GM19452 (cell line): Measurements from ENCODE around the gene RANBP10.
"Not testable (repeated sequence)": the region's sequence is repeated elsewhere in the genome, so short reads cannot be mapped to it uniquely, and the experiment has no call there.

Source experiments
- ATAC-seq: cut with Tn5 transposase; IDR thresholded peaks from one replicate; pipeline ENCODE4 v1.9.1; 2021; ENCODE audit not compliant: unreplicated experiment

RANBP10 gene

GRCh38 chr16:67780847-67781564 is 25.4 kb downstream of the RANBP10 start:
- ATAC-seq = no peak

- no peak for ATAC-seq
Observed at GRCh38 chr16:67779256-67780014, 26.9 kb downstream of the RANBP10 start.

GRCh38 chr16:67775273-67775672 is 31.1 kb downstream of the RANBP10 start:
- ATAC-seq = no peak

DNA sequence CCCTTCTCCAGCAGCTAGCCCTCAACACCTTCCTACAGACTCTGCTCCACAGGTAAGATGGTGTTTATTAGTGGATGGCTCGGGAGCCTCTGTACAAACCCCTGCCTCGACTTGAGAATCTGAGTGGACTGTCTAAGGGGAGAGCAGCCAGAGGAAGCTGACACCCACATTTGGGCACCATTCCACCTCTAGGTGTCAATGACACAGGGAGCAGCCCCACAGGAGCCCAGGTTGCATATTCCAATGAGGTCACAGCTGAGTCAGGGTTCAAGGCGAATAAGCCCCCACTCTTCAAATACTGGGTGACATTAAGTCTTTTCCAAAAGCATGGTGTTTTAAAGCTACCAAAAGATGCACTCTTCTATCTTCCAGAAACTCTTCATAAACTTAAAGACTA is 31.9 kb downstream of the RANBP10 start:
- ATAC-seq = no peak

- no peak for ATAC-seq
Observed at GRCh38 chr16:67773569-67774456, 32.5 kb downstream of the RANBP10 start.

- ATAC-seq = no peak
Observed at GRCh38 chr16:67773099-67773498, 33.3 kb downstream of the RANBP10 start.

DNA sequence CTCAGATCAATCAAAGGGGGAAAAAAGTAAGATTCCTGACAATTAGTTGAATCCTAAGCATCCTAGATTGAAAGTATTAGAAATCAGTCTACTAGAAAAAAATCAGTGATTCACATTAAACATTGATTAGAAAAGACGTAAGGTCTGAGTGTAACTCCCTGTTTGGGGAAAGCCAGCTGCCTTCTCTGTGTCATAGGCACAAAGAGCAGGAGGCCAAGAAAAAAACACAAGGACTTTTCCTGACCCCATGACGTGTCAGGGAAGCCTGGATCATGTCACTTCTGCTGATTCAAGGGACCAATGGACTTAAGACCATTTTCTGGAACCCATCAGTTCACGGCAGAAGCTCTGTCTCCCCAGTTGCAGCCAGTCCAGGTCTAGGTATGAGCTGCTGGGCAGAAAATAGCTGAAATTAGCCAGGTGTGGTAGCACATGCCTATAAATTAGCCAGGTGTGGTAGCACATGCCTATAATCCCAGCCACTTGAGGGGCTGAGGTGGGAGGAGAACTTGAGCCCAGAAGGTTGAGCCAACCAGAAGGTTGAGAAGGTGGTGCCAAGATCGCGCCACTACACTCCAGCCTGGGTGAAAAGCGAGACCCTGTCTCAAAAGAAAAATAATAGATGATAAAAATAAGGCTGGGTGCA is 35.9 kb downstream of the RANBP10 start:
- ATAC-seq = no peak

- ATAC-seq = no peak
Observed at GRCh38 chr16:67767953-67768352, 38.4 kb downstream of the RANBP10 start.

GRCh38 chr16:67766291-67766690 is 40.1 kb downstream of the RANBP10 start:
- no peak for ATAC-seq

GRCh38 chr16:67764158-67764667 is 42.1 kb downstream of the RANBP10 start:
- ATAC-seq = no peak

DNA sequence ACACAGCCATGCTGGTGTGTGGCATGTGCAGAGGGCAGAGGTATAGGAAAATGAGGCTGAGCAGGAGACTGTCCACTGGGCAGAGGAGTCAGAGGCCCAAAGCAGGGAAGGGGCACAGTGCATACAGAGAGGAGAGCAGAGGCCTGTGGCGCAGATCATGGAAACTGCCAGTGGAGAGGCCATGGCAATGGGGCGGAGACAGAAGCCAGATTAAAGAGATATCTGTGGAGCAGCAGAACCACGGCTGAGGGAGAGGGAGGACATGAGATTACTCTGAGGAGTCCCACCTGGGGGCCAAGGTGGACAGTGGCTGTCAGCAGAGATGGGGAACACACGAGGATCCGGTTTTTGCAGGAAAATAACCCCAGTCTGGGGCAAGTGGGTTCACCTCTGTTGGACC is 43.3 kb downstream of the RANBP10 start:
- no peak for ATAC-seq

- ATAC-seq = no peak
Observed at GRCh38 chr16:67762385-67762784, 44.0 kb downstream of the RANBP10 start.

DNA sequence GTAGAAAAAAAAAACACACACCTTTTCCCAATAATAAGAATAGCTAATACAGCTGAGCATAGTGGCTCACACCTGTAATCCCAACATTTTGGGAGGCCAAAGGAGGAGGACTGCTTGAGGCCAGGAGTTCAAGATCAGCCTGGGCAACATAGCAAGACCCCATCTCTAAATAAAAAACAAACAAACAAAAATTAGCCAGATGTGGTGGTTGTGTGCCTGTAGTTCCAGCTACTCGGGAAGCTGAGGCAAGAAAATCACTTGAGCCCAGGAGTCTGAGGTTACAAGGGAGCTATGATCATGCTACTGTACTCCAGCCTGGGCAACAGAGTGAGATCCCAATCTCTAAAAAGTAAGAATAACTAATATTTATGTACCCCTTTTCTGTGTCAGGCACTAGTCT is 44.4 kb downstream of the RANBP10 start:
- ATAC-seq = no peak

- ATAC-seq = no peak
Observed at GRCh38 chr16:67760956-67761230, 45.5 kb downstream of the RANBP10 start.

- no peak for ATAC-seq
Observed at GRCh38 chr16:67760206-67760955, 46.0 kb downstream of the RANBP10 start.

DNA sequence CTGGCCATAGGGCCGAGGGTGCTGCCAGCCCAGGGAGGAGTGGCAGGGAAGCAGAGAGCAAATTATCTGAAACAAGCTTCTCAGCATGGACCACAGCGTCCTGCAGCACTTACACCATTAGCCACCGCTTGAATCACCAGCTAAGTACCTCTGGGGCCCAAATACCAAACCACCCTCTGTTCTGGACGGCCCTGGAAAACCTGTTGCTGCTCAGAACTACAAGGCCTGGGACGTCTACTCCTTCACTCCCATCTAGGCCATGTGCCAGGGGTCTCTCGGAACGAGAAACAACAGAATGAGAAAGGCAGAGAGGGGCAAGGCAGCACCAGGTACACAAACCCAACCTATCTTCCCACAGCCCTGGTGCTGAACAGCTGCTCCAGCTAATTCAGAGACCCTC is 47.4 kb downstream of the RANBP10 start:
- ATAC-seq = no peak

- no peak for ATAC-seq
Observed at GRCh38 chr16:67758006-67758405, 48.4 kb downstream of the RANBP10 start.

- ATAC-seq = no peak
Observed at GRCh38 chr16:67752641-67753040, 53.7 kb downstream of the RANBP10 start.

DNA sequence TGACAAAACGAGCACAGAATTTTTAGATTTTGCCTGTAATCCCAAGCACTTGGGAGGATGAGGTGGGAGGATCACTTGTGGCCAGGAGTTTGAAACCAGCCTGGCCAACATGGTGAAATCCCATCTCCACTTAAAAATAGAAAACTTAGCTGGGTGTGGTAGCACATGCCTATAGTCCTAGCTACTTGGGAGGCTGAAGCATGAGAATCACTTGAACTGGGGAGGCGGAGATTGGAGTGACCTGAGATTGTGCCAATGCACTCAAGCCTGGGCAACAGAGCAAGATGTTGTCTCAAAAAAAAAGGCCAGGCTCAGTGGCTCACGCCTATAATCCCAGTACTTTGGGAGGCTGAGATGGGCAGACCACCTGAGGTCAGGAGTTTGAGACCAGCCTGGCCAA is 55.0 kb downstream of the RANBP10 start:
- ATAC-seq = not testable (repeated sequence)

GRCh38 chr16:67750466-67750865 is 55.9 kb downstream of the RANBP10 start:
- no peak for ATAC-seq
